Measurements from ENCODE around the gene NELL1. TPM values are rescaled to one million over a fixed set of nuclear protein-coding genes. Genes with fewer than 3 reads are reported as not detected.

NELL1 gene
- total RNA-seq, 6 donors from 2014 or later, result 0.26 TPM; not detected in 5

- H3K9me3 ChIP-seq, result no peaks in the 10 kb centered on the region
- no peaks in the 10 kb centered on the region for H3K27me3 ChIP-seq
- ATAC-seq (ENCODE audit: low FRiP score in 2 of 2) (no peak), DNase-seq (no peak)
- no peak for TF ChIP-seq CTCF (IDR thresholded peaks at IDR 0.05)
- no peak for TF ChIP-seq EP300 (IDR thresholded peaks at IDR 0.05)
- TF ChIP-seq POLR2AphosphoS5 (IDR thresholded peaks at IDR 0.05), result no peak
- no peak for TF ChIP-seq POLR2A (IDR thresholded peaks at IDR 0.05)
- no peak overlapping the region for H3K27ac ChIP-seq
- H3K36me3 ChIP-seq, result no peaks in the 10 kb centered on the region
- 65 to 73% methylated on average over 5 of the region's 5 CpGs for WGBS, 2 donors
- H3K4me3 ChIP-seq, result no peak overlapping the region
- H3K4me1 ChIP-seq, result no peaks in the 10 kb centered on the region
These were observed 436.0 kb downstream of the NELL1 start for GRCh38 chr11:21105196-21105917.

- H3K9me3 ChIP-seq, result no peaks in the 10 kb centered on the region
- no peak overlapping the region for H3K27ac ChIP-seq
- no peak overlapping the region for H3K4me3 ChIP-seq
- no peaks in the 10 kb centered on the region for H3K36me3 ChIP-seq
- ATAC-seq (ENCODE audit: low FRiP score in 2 of 2) (no peak), DNase-seq (no peak)
- 85 to 86% methylated on average over 2 of the region's 2 CpGs for WGBS, 2 donors
- H3K4me1 ChIP-seq, result no peaks in the 10 kb centered on the region
- TF ChIP-seq POLR2AphosphoS5 (IDR thresholded peaks at IDR 0.05), result no peak
- no peak for TF ChIP-seq POLR2A (IDR thresholded peaks at IDR 0.05)
- no peak for TF ChIP-seq EP300 (IDR thresholded peaks at IDR 0.05)
- TF ChIP-seq CTCF (IDR thresholded peaks at IDR 0.05), result no peak
- H3K27me3 ChIP-seq, result no peaks in the 10 kb centered on the region
These were observed 440.0 kb downstream of the NELL1 start for GRCh38 chr11:21109341-21109740.

GRCh38 chr11:21110415-21110814, 441.0 kb downstream of the NELL1 start:
- TF ChIP-seq POLR2AphosphoS5 (IDR thresholded peaks at IDR 0.05) (no peak), CTCF (IDR thresholded peaks at IDR 0.05) (no peak), EP300 (IDR thresholded peaks at IDR 0.05) (no peak), POLR2A (IDR thresholded peaks at IDR 0.05) (no peak)
- no peaks in the 10 kb centered on the region for H3K9me3 ChIP-seq
- no peak for DNase-seq
- no peak overlapping the region for H3K4me3 ChIP-seq
- WGBS, 2 donors, result 81 to 89% methylated on average over 1 of the region's 1 CpG
- no peaks in the 10 kb centered on the region for H3K4me1 ChIP-seq
- H3K27ac ChIP-seq, result no peak overlapping the region
- no peak for ATAC-seq (ENCODE audit: low FRiP score in 2 of 2)
- no peaks in the 10 kb centered on the region for H3K36me3 ChIP-seq
- H3K27me3 ChIP-seq, result no peaks in the 10 kb centered on the region

- no peaks in the 10 kb centered on the region for H3K4me1 ChIP-seq
- no peak overlapping the region for H3K27ac ChIP-seq
- WGBS, 2 donors, result 63 to 64% methylated on average over 3 of the region's 3 CpGs
These were observed 444.5 kb downstream of the NELL1 start for GRCh38 chr11:21113876-21114275.

More at GRCh38 chr11:21113876-21114275, 444.5 kb downstream of the NELL1 start:
- no peak for TF ChIP-seq POLR2AphosphoS5 (IDR thresholded peaks at IDR 0.05)
- TF ChIP-seq EP300 (IDR thresholded peaks at IDR 0.05), result no peak
- TF ChIP-seq CTCF (IDR thresholded peaks at IDR 0.05), result no peak
- TF ChIP-seq POLR2A (IDR thresholded peaks at IDR 0.05), result no peak
- DNase-seq (no peak), ATAC-seq (ENCODE audit: low FRiP score in 2 of 2) (no peak)
- H3K36me3 ChIP-seq, result no peaks in the 10 kb centered on the region
- H3K9me3 ChIP-seq, result no peaks in the 10 kb centered on the region
- no peaks in the 10 kb centered on the region for H3K27me3 ChIP-seq
- H3K4me3 ChIP-seq, result no peak overlapping the region

All from upper lobe of left lung (tissue), 6 donors.